Measurements from ENCODE around the gene HPCAL1.

HPCAL1 gene

GRCh38 chr2:10276481-10277292, 26.0 kb upstream of the HPCAL1 start:
- TF ChIP-seq ZFX (IDR thresholded peaks at IDR 0.05; ENCODE audit: borderline replicate concordance) (no peak), CTCF (IDR thresholded peaks at IDR 0.05) (no peak)
- H3K27ac ChIP-seq, result no peak overlapping the region

- no peak overlapping the region for H3K27ac ChIP-seq
- TF ChIP-seq ZFX (IDR thresholded peaks at IDR 0.05; ENCODE audit: borderline replicate concordance) (no peak), CTCF (IDR thresholded peaks at IDR 0.05) (no peak)
These were observed 25.2 kb upstream of the HPCAL1 start for GRCh38 chr2:10277293-10278028.

GRCh38 chr2:10278029-10278762, 24.5 kb upstream of the HPCAL1 start:
- no peak overlapping the region for H3K27ac ChIP-seq

GRCh38 chr2:10278763-10279471, 23.8 kb upstream of the HPCAL1 start:
- TF ChIP-seq ZFX (IDR thresholded peaks at IDR 0.05; ENCODE audit: borderline replicate concordance), result no peak
- TF ChIP-seq CTCF (IDR thresholded peaks at IDR 0.05), result no peak
- no peak overlapping the region for H3K27ac ChIP-seq

More at GRCh38 chr2:10278029-10278762, 24.5 kb upstream of the HPCAL1 start:
- TF ChIP-seq ZFX (IDR thresholded peaks at IDR 0.05; ENCODE audit: borderline replicate concordance), result no peak
- no peak for TF ChIP-seq CTCF (IDR thresholded peaks at IDR 0.05)

- TF ChIP-seq CTCF (IDR thresholded peaks at IDR 0.05), result no peak
- TF ChIP-seq ZFX (IDR thresholded peaks at IDR 0.05; ENCODE audit: borderline replicate concordance), result no peak
- no peak overlapping the region for H3K27ac ChIP-seq
These were observed 23.2 kb upstream of the HPCAL1 start for GRCh38 chr2:10279472-10279870.

- TF ChIP-seq CTCF (IDR thresholded peaks at IDR 0.05), result no peak
- no peak for TF ChIP-seq ZFX (IDR thresholded peaks at IDR 0.05; ENCODE audit: borderline replicate concordance)
- H3K27ac ChIP-seq, result no peak overlapping the region
These were observed 22.7 kb upstream of the HPCAL1 start for GRCh38 chr2:10279946-10280463.

Measured in 22Rv1 (cell line).